ENCODE data around the gene NFATC2IP. TPM values are rescaled to one million over a fixed set of nuclear protein-coding genes. Genes with fewer than 3 reads are reported as not detected.

The NFATC2IP gene
- total and polyA plus RNA-seq, 9 of the 15 experiments (the other 6 are each of a cell fraction or from before 2014, with no cell fraction given), result 15.6 to 106 (median 46.9) TPM

DNA sequence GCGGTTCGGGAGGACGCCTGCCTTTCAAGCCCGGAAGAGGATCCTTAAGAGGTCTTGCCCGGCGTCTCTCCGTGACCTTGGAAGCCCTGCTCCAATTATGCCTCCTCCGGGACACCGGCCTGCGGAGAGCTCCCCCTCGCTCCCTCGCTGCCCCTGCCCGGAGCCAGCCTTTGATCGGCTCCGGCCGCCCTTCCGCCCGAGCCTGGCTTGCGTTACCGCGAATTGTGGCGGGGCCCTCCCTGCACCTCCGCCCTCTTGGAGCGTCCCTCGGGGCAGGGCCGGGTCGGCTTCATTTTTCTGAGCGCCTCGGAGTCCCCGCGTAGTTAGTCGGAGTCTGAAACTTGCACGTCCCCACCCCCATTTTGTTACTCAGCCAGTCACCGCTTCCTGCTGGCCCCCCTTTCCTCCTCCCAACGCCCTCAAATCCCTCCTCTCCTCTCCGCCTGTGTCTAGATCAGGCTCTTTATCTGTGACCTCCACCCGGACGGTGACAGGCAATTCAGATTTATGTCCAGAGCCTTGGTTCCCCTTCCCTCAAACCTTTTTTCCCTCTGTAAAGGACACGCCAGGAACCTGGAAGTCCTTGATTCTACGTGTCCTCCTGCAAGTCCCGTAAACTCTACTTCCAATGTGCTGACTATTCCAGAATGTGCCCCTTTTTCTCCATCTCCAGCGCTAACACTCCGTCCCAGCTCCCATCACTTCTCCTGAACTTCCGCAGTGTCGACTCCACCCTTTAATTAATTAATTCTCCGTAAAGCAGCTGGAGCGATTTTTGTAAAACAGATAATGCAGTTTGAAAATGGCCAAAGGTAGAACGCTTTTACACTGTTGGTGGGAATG, 25.1 kb upstream of the NFATC2IP start (continued):
- TF ChIP-seq, protein P1, sequence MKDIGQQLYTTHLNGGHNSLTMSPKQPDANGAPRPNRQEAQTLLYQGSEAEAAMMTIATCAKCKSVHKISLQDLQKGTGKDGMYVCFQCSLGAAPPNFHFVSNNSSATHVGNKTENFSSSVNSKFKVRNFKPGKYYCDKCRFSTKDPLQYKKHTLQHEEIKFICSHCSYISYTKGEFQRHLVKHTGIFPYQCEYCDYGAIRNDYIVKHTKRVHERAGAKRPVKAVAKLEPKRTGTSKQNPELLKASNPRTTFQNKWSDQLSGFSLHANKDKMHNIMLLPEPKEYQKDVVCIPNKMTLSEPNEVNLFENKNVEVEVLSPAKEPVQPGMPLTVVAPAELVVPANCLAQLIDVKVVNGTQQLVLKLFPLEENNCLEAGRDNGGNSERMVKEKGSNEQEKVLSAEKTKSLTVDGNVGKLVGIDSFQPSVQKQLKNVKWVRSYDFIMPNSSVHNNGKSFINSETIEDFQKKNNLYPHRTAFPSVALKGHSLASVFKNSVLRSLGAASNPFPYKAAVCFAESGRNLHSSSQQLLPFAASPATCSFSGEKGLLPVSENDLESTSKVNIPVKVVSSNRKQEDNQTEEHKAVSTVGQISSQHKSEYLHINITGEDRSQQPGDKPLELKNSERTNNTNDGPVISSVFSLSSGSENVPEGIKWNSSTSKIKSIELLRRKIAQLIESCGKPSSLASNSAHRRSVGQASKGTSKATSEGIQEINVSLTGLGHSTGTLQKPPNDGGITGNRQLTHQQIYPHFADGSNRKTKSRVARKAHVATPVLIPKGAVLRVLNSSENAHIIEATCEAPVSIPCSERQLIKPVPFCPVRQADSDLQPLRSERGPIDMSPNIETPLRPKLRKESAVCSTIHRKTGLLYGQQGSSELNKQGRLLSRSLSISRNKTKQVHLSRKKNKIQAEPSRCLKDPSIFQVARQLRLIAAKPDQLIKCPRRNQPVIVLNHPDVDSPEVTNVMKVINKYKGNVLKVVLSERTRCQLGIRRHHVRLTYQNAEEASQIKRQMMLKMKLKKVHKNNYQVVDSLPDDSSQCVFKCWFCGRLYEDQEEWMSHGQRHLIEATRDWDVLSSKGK (CRISPR knock-in tag; IDR thresholded peaks at IDR 0.05), result no peak
- TF ChIP-seq HEY1 (CRISPR knock-in tag; IDR thresholded peaks at IDR 0.05; ENCODE audit: borderline replicate concordance), result no peak
- no peak for TF ChIP-seq ZNF764 (CRISPR knock-in tag; IDR thresholded peaks at IDR 0.05; ENCODE audit: low read depth)
- peak; percentile 90 for TF ChIP-seq HLTF (IDR thresholded peaks at IDR 0.05)
- peak; percentile 84 for TF ChIP-seq GTF2E2 (tag; IDR thresholded peaks at IDR 0.05)
- TF ChIP-seq NFE2 (IDR thresholded peaks at IDR 0.05; ENCODE audit: low read depth), result peak; percentile 47; the same call in 1 of the 2 replicates
- TF ChIP-seq SRSF9 (IDR thresholded peaks at IDR 0.05; ENCODE audit: borderline replicate concordance, low read depth, low read length), result no peak
- TF ChIP-seq, protein P2, sequence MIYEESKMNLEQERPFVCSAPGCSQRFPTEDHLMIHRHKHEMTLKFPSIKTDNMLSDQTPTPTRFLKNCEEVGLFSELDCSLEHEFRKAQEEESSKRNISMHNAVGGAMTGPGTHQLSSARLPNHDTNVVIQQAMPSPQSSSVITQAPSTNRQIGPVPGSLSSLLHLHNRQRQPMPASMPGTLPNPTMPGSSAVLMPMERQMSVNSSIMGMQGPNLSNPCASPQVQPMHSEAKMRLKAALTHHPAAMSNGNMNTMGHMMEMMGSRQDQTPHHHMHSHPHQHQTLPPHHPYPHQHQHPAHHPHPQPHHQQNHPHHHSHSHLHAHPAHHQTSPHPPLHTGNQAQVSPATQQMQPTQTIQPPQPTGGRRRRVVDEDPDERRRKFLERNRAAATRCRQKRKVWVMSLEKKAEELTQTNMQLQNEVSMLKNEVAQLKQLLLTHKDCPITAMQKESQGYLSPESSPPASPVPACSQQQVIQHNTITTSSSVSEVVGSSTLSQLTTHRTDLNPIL (CRISPR knock-in tag; IDR thresholded peaks at IDR 0.05), result no peak
- no peak for TF ChIP-seq XRCC4 (IDR thresholded peaks at IDR 0.05; ENCODE audit: extremely low read depth, insufficient read depth, insufficient read length)
- TF ChIP-seq TSC22D4 (tag; IDR thresholded peaks at IDR 0.05), result no peak
- peak; percentile 84 for TF ChIP-seq POLR2A (conservative IDR thresholded peaks at IDR 0.05)
- no peak for TF ChIP-seq ZNF347 (CRISPR knock-in tag; IDR thresholded peaks at IDR 0.05; ENCODE audit: low read depth)
- TF ChIP-seq FOSL1 (tag; conservative IDR thresholded peaks at IDR 0.05), result peak; percentile 70
- TF ChIP-seq, protein P3, sequence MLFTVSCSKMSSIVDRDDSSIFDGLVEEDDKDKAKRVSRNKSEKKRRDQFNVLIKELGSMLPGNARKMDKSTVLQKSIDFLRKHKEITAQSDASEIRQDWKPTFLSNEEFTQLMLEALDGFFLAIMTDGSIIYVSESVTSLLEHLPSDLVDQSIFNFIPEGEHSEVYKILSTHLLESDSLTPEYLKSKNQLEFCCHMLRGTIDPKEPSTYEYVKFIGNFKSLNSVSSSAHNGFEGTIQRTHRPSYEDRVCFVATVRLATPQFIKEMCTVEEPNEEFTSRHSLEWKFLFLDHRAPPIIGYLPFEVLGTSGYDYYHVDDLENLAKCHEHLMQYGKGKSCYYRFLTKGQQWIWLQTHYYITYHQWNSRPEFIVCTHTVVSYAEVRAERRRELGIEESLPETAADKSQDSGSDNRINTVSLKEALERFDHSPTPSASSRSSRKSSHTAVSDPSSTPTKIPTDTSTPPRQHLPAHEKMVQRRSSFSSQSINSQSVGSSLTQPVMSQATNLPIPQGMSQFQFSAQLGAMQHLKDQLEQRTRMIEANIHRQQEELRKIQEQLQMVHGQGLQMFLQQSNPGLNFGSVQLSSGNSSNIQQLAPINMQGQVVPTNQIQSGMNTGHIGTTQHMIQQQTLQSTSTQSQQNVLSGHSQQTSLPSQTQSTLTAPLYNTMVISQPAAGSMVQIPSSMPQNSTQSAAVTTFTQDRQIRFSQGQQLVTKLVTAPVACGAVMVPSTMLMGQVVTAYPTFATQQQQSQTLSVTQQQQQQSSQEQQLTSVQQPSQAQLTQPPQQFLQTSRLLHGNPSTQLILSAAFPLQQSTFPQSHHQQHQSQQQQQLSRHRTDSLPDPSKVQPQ (CRISPR knock-in tag; IDR thresholded peaks at IDR 0.05; ENCODE audit: borderline replicate concordance), result 0 out of 2 replicates have a peak, but pooled peaks have one; percentile 17
- TF ChIP-seq SMARCA4 (IDR thresholded peaks at IDR 0.05), result peak; percentile 97
- TF ChIP-seq RB1 (IDR thresholded peaks at IDR 0.05; ENCODE audit: low read depth), result peak; percentile 63; the same call in 1 of the 2 replicates
- TF ChIP-seq, protein P4, sequence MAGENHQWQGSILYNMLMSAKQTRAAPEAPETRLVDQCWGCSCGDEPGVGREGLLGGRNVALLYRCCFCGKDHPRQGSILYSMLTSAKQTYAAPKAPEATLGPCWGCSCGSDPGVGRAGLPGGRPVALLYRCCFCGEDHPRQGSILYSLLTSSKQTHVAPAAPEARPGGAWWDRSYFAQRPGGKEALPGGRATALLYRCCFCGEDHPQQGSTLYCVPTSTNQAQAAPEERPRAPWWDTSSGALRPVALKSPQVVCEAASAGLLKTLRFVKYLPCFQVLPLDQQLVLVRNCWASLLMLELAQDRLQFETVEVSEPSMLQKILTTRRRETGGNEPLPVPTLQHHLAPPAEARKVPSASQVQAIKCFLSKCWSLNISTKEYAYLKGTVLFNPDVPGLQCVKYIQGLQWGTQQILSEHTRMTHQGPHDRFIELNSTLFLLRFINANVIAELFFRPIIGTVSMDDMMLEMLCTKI (IDR thresholded peaks at IDR 0.05; ENCODE audit: partially characterized antibody), result no peak

Data from K562 (cell line).